Measurements from ENCODE around the gene FUT7. TPM values are rescaled to one million over a fixed set of nuclear protein-coding genes. Genes with fewer than 3 reads are reported as not detected.

FUT7 gene
- total RNA-seq, 4 donors from 2014 or later = 0.22 to 0.39 TPM; not detected in 2

GRCh38 chr9:137019891-137020683 lies 11.8 kb downstream of the FUT7 start:
- 92 to 95% methylated on average over 26 to 34 of the region's 34 CpGs for WGBS, 2 donors
- DNase-seq (ENCODE audit: low spot score in 2 of 2) = no peak
- H3K4me3 ChIP-seq (ENCODE audit: low read depth, poor library complexity, severe bottlenecking) = no peak overlapping the region
- intact Hi-C loops (cut with DNase I; ENCODE audit: low total_unique reads) = no loop called here
- TF ChIP-seq, protein P1, sequence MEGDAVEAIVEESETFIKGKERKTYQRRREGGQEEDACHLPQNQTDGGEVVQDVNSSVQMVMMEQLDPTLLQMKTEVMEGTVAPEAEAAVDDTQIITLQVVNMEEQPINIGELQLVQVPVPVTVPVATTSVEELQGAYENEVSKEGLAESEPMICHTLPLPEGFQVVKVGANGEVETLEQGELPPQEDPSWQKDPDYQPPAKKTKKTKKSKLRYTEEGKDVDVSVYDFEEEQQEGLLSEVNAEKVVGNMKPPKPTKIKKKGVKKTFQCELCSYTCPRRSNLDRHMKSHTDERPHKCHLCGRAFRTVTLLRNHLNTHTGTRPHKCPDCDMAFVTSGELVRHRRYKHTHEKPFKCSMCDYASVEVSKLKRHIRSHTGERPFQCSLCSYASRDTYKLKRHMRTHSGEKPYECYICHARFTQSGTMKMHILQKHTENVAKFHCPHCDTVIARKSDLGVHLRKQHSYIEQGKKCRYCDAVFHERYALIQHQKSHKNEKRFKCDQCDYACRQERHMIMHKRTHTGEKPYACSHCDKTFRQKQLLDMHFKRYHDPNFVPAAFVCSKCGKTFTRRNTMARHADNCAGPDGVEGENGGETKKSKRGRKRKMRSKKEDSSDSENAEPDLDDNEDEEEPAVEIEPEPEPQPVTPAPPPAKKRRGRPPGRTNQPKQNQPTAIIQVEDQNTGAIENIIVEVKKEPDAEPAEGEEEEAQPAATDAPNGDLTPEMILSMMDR (IDR thresholded peaks at IDR 0.05) = no peak
- TF ChIP-seq POLR2A (IDR thresholded peaks at IDR 0.05) = no peak

- intact Hi-C loops (cut with DNase I; ENCODE audit: low total_unique reads) = no loop called here
- WGBS, 2 donors = 85 to 88% methylated on average over 32 to 33 of the region's 36 CpGs
- no peak for TF ChIP-seq POLR2A (IDR thresholded peaks at IDR 0.05)
- TF ChIP-seq, protein P1 (IDR thresholded peaks at IDR 0.05) = no peak
- no peak for DNase-seq (ENCODE audit: low spot score in 2 of 2)
- H3K4me3 ChIP-seq (ENCODE audit: low read depth, poor library complexity, severe bottlenecking) = no peak overlapping the region
Measured at GRCh38 chr9:137018761-137019559, 12.9 kb downstream of the FUT7 start.

DNA sequence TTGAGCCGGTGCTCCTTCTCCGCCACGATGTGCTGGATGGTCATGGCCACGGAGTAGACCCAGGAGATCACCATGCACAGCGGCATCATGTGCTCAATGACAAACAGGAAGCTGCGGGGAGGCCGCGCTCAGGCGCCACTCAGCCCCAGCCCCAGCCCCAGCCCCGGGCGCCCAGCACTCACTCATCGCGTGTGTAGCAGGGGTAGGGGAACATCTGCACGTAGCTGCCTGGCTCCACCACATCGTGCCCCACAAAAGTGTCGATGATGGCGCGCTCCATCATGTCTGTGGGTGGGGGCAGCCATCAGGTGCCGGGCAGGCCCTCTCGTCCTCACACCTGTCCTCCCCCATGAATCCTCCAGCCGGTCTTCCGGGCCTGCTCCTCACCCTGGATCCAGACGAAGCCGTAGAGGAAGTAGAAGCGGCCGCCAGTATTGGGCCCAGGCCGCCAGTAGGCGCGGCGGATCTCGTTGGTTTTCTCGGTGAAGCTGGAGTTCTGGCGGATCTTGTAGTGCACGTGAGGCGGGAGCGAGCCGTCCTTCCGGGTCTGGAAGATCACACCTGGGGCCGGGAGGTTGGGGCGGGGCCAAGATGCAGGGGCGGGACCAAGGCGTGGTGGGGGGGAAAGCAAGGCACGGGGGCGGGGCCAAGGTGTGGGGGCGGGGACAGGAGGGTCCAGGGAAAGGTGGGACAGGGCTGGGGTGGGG lies 13.9 kb downstream of the FUT7 start:
- DNase-seq (ENCODE audit: low spot score in 2 of 2) = no peak
- H3K4me3 ChIP-seq (ENCODE audit: low read depth, poor library complexity, severe bottlenecking) = no peak overlapping the region
- 93 to 95% methylated on average over 24 to 38 of the region's 45 CpGs for WGBS, 2 donors
- intact Hi-C loops (cut with DNase I; ENCODE audit: low total_unique reads) = no loop called here
- TF ChIP-seq, protein P1 (IDR thresholded peaks at IDR 0.05) = no peak
- no peak for TF ChIP-seq POLR2A (IDR thresholded peaks at IDR 0.05)

GRCh38 chr9:137017071-137017470 lies 14.8 kb downstream of the FUT7 start:
- H3K4me3 ChIP-seq (ENCODE audit: low read depth, poor library complexity, severe bottlenecking) = no peak overlapping the region
- 94 to 97% methylated on average over 26 to 27 of the region's 28 CpGs for WGBS, 2 donors
- no peak for DNase-seq (ENCODE audit: low spot score in 2 of 2)
- TF ChIP-seq, protein P1 (IDR thresholded peaks at IDR 0.05) = no peak
- no peak for TF ChIP-seq POLR2A (IDR thresholded peaks at IDR 0.05)
- intact Hi-C loops (cut with DNase I; ENCODE audit: low total_unique reads) = no loop called here

- 91 to 94% methylated on average over 6 to 10 of the region's 16 CpGs for WGBS, 2 donors
- TF ChIP-seq POLR2A (IDR thresholded peaks at IDR 0.05) = no peak
- TF ChIP-seq, protein P1 (IDR thresholded peaks at IDR 0.05) = no peak
- intact Hi-C loops (cut with DNase I; ENCODE audit: low total_unique reads) = no loop called here
- no peak for DNase-seq (ENCODE audit: low spot score in 2 of 2)
- H3K4me3 ChIP-seq (ENCODE audit: low read depth, poor library complexity, severe bottlenecking) = no peak overlapping the region
Measured at GRCh38 chr9:137016436-137016835, 15.5 kb downstream of the FUT7 start.

Measured in lower leg skin (tissue), 4 donors.